ENCODE data around the gene UTS2R. TPM values are rescaled to one million over a fixed set of nuclear protein-coding genes. Genes with fewer than 3 reads are reported as not detected.
"Not testable (repeated sequence)": the region's sequence is repeated elsewhere in the genome, so short reads cannot be mapped to it uniquely, and the experiment has no call there.

UTS2R gene
- total RNA-seq, 4 donors from 2014 or later, result not detected

- no peaks in the 10 kb centered on the region for H3K27me3 ChIP-seq
- ATAC-seq, result no peak
- H3K9me3 ChIP-seq, result no peaks in the 10 kb centered on the region
- no peak overlapping the region for H3K4me3 ChIP-seq
- no peak overlapping the region for H3K27ac ChIP-seq
- peaks cover 0 to 85% of the 10 kb centered on the region in 2 donors for H3K36me3 ChIP-seq
- no peaks in the 10 kb centered on the region for H3K4me1 ChIP-seq
- TF ChIP-seq POLR2AphosphoS5 (IDR thresholded peaks at IDR 0.05) (no peak), CTCF (IDR thresholded peaks at IDR 0.05) (no peak), POLR2A (IDR thresholded peaks at IDR 0.05) (no peak), EP300 (IDR thresholded peaks at IDR 0.05) (no peak)
- 85 to 87% methylated on average over 6 to 13 of the region's 15 CpGs for WGBS, 2 donors (ENCODE audit: low coverage in 1 of 2)
Measured at GRCh38 chr17:82408288-82408937, 36.8 kb downstream of the UTS2R start.

- no peaks in the 10 kb centered on the region for H3K4me1 ChIP-seq
- TF ChIP-seq EP300 (IDR thresholded peaks at IDR 0.05) (no peak), POLR2AphosphoS5 (IDR thresholded peaks at IDR 0.05) (no peak), POLR2A (IDR thresholded peaks at IDR 0.05) (no peak), CTCF (IDR thresholded peaks at IDR 0.05) (no peak)
- WGBS, 2 donors (ENCODE audit: low coverage in 1 of 2), result 80 to 86% methylated on average over 1 to 5 of the region's 21 CpGs
- peaks cover 0 to 85% of the 10 kb centered on the region in 2 donors for H3K36me3 ChIP-seq
- H3K27ac ChIP-seq, result no peak overlapping the region
- H3K9me3 ChIP-seq, result no peaks in the 10 kb centered on the region
- H3K4me3 ChIP-seq, result no peak overlapping the region
- ATAC-seq, result no peak
- H3K27me3 ChIP-seq, result no peaks in the 10 kb centered on the region
Measured at GRCh38 chr17:82408938-82409318, 37.4 kb downstream of the UTS2R start.

GRCh38 chr17:82410014-82410716 lies 38.6 kb downstream of the UTS2R start:
- H3K4me3 ChIP-seq, result no peak overlapping the region
- TF ChIP-seq POLR2A (IDR thresholded peaks at IDR 0.05) (no peak), CTCF (IDR thresholded peaks at IDR 0.05) (no peak), POLR2AphosphoS5 (IDR thresholded peaks at IDR 0.05) (no peak), EP300 (IDR thresholded peaks at IDR 0.05) (no peak)
- no peaks in the 10 kb centered on the region for H3K9me3 ChIP-seq
- ATAC-seq, result no peak
- no peak overlapping the region for H3K27ac ChIP-seq
- peaks cover 0 to 11% (median 0%) of the 10 kb centered on the region in 3 donors for H3K4me1 ChIP-seq
- WGBS, 2 donors (ENCODE audit: low coverage in 1 of 2), result 88 to 90% methylated on average over 5 to 7 of the region's 14 CpGs
- no peaks in the 10 kb centered on the region for H3K27me3 ChIP-seq
- H3K36me3 ChIP-seq, result peaks cover 0 to 75% of the 10 kb centered on the region in 2 donors

GRCh38 chr17:82411396-82412053 lies 40.0 kb downstream of the UTS2R start:
- no peak for ATAC-seq
- TF ChIP-seq POLR2AphosphoS5 (IDR thresholded peaks at IDR 0.05) (no peak), EP300 (IDR thresholded peaks at IDR 0.05) (no peak), POLR2A (IDR thresholded peaks at IDR 0.05) (no peak), CTCF (IDR thresholded peaks at IDR 0.05) (no peak)
- 95% methylated on average over 14 of the region's 24 CpGs; no CpG with 5 or more reads in 1 of the 2 donors for WGBS, 2 donors (ENCODE audit: low coverage in 1 of 2)
- no peaks in the 10 kb centered on the region for H3K27me3 ChIP-seq
- no peak overlapping the region for H3K27ac ChIP-seq
- H3K4me3 ChIP-seq, result no peak overlapping the region
- H3K9me3 ChIP-seq, result no peaks in the 10 kb centered on the region
- peaks cover 0 to 62% of the 10 kb centered on the region in 2 donors for H3K36me3 ChIP-seq
- H3K4me1 ChIP-seq, result peaks cover 0 to 16% (median 0%) of the 10 kb centered on the region in 3 donors

GRCh38 chr17:82412081-82412480 lies 40.5 kb downstream of the UTS2R start:
- 50 to 79% methylated on average over 1 to 2 of the region's 16 CpGs for WGBS, 2 donors (ENCODE audit: low coverage in 1 of 2)
- not testable (repeated sequence) for H3K27me3 ChIP-seq, H3K4me3 ChIP-seq, H3K9me3 ChIP-seq, H3K27ac ChIP-seq, ATAC-seq
- Histone ChIP-seq H3K36me3 (peaks cover 0 to 58% of the 10 kb centered on the region in 2 donors), H3K4me1 (peaks cover 0 to 21% (median 0%) of the 10 kb centered on the region in 3 donors)
